HepG2 (cell line): ENCODE data around the gene CKAP5. TPM values are rescaled to one million over a fixed set of nuclear protein-coding genes. Genes with fewer than 3 reads are reported as not detected.

Source experiments
- CREB1 ChIP-seq, 2 experiments: fragments of 450-650 bp in 1 of 2; IDR thresholded peaks; 2 replicates each; pipeline ENCODE4 v1.6.1; 2016 to 2017; ENCODE audit warnings: control low read depth in 1 of 2, mild to moderate bottlenecking in 1 of 2, missing compliant biosample characterization in 1 of 2, missing genetic modification characterization in 1 of 2
- FOSL1 ChIP-seq: sonication (generic); formaldehyde crosslinking; IDR thresholded peaks from 2 replicates; pipeline ENCODE4 v1.9.0; 2021; ENCODE audit warnings: missing genetic modification reagents, borderline replicate concordance
- HOXA9 ChIP-seq: sonication (generic); formaldehyde crosslinking; IDR thresholded peaks from 2 replicates; pipeline ENCODE4 v1.8.1; 2022; ENCODE audit warnings: missing genetic modification reagents, mild to moderate bottlenecking, moderate library complexity, borderline replicate concordance
- NR2F6 ChIP-seq, 2 experiments: IDR thresholded peaks; 2 replicates each; pipeline ENCODE4 v1.6.1; 2016; ENCODE audit warnings: antibody characterized with exemption in 1 of 2, mild to moderate bottlenecking in 1 of 2
- REL ChIP-seq: sonication (generic); formaldehyde crosslinking; conservative IDR thresholded peaks from 2 replicates; pipeline ENCODE4 v1.8.0; 2022; ENCODE audit warnings: mild to moderate bottlenecking, missing genetic modification reagents, moderate library complexity
- TOPORS ChIP-seq: sonication (generic); formaldehyde crosslinking; IDR thresholded peaks from 2 replicates; pipeline ENCODE4 v1.8.0; 2023; ENCODE audit warnings: mild to moderate bottlenecking, missing genetic modification reagents
- ZMAT3 ChIP-seq: sonication (generic); formaldehyde crosslinking; conservative IDR thresholded peaks from 2 replicates; pipeline ENCODE4 v1.7.0; 2021; ENCODE audit warnings: missing genetic modification reagents
- ZNF382 ChIP-seq: sonication (generic); formaldehyde crosslinking; IDR thresholded peaks from 2 replicates; pipeline ENCODE4 v1.5.0; 2020; ENCODE audit warnings: missing genetic modification reagents, mild to moderate bottlenecking, borderline replicate concordance
- ZNF510 ChIP-seq: sonication (generic); formaldehyde crosslinking; IDR thresholded peaks from 2 replicates; pipeline ENCODE4 v1.4.0; 2020; ENCODE audit warnings: low read depth, mild to moderate bottlenecking, missing genetic modification reagents
- ZNF557 ChIP-seq: sonication (generic); formaldehyde crosslinking; IDR thresholded peaks from 2 replicates; pipeline ENCODE4 v1.4.0; 2020; ENCODE audit warnings: missing genetic modification reagents
- polyA plus RNA-seq, 8 experiments: library from polyadenylated mRNA; depleted of rRNA in 3 of 8; stranded (reverse) in 7 of 8; unstranded in 1 of 8; fragments of >200 nt; fragmentation: Illumina TruSeq in 4 of 8; extraction: Trizol in 4 of 8; gene quantifications; 2 replicates each; pipeline versions ENCODE4 v1.2.1 to v1.2.3, GENCODE V29; 2011 to 2016; ENCODE audit warnings: low read depth in 4 of 8, missing spikeins in 1 of 8, mixed read lengths in 1 of 8; ENCODE audit not compliant: insufficient read depth in 1 of 8
- total RNA-seq, 5 experiments: library from RNA; depleted of rRNA; stranded (reverse); fragments of >200 nt; fragmentation: Illumina TruSeq; extraction: Trizol; gene quantifications; 2 replicates each; pipeline ENCODE4 v1.2.3, GENCODE V29; 2016; ENCODE audit warnings: low read depth in 1 of 5
- TF ChIP-seq, protein P1 (sequence below): sonication (generic); formaldehyde crosslinking; IDR thresholded peaks from 2 replicates; pipeline ENCODE4 v1.5.0; 2020; ENCODE audit warnings: missing genetic modification reagents, mild to moderate bottlenecking, borderline replicate concordance
- TF ChIP-seq, protein P2 (sequence below): sonication (generic); formaldehyde crosslinking; IDR thresholded peaks from 2 replicates; pipeline ENCODE4 v1.8.0; 2022; ENCODE audit warnings: mild to moderate bottlenecking, missing genetic modification reagents; ENCODE audit not compliant: insufficient replicate concordance

CKAP5 gene
- total and polyA plus RNA-seq, 2 of the 13 experiments (the other 11 are each of a cell fraction or from before 2014, with no cell fraction given): 79.2 to 103 TPM

DNA sequence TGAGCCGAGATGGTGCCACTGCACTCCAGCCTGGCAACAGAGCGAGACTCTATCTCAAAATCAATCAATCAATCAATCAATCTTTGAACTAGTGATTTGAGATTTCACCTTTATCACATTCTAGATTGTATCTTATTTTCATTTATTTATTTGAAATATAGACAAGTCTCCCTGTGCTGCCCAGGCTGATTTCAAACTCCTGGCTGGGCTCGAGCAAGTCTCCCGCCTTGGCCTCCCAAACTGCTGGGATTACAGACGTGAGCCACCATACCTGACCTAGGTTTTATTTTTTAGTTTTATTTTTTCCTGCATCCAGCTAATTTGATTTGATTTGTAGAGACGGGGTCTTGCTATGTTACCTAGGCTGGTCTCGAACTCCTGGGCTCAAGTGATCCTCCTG is 109.9 kb downstream of the CKAP5 start (continued):
- TF ChIP-seq ZNF510 (CRISPR knock-in tag) (no peak), TOPORS (CRISPR knock-in tag) (no peak), FOSL1 (CRISPR knock-in tag) (no peak), NR2F6 (IDR thresholded peaks at IDR 0.05) (no peak), NR2F6 (CRISPR knock-in tag; IDR thresholded peaks at IDR 0.05) (no peak), REL (no peak), ZNF382 (CRISPR knock-in tag) (no peak), ZMAT3 (CRISPR knock-in tag) (no peak), HOXA9 (CRISPR knock-in tag) (no peak), ZNF557 (CRISPR knock-in tag) (no peak), CREB1 (IDR thresholded peaks at IDR 0.05) (no peak), CREB1 (CRISPR knock-in tag; IDR thresholded peaks at IDR 0.05) (no peak)
- TF ChIP-seq, protein P1, sequence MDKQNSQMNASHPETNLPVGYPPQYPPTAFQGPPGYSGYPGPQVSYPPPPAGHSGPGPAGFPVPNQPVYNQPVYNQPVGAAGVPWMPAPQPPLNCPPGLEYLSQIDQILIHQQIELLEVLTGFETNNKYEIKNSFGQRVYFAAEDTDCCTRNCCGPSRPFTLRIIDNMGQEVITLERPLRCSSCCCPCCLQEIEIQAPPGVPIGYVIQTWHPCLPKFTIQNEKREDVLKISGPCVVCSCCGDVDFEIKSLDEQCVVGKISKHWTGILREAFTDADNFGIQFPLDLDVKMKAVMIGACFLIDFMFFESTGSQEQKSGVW (CRISPR knock-in tag): no peak
- TF ChIP-seq, protein P2, sequence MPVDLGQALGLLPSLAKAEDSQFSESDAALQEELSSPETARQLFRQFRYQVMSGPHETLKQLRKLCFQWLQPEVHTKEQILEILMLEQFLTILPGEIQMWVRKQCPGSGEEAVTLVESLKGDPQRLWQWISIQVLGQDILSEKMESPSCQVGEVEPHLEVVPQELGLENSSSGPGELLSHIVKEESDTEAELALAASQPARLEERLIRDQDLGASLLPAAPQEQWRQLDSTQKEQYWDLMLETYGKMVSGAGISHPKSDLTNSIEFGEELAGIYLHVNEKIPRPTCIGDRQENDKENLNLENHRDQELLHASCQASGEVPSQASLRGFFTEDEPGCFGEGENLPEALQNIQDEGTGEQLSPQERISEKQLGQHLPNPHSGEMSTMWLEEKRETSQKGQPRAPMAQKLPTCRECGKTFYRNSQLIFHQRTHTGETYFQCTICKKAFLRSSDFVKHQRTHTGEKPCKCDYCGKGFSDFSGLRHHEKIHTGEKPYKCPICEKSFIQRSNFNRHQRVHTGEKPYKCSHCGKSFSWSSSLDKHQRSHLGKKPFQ (CRISPR knock-in tag): peak; percentile 27
